H1 (cell line): ENCODE data around the gene TTLL7. TPM values are rescaled to one million over a fixed set of nuclear protein-coding genes. Genes with fewer than 3 reads are reported as not detected.

Experiments used
- CTCF ChIA-PET: fragments of 300-600 bp; sonication (Branson Sonifier 250); formaldehyde crosslinking; loops from one replicate; lab custom pipeline; 2021; ENCODE audit not compliant: partially characterized antibody; lab: Charles Lee
- POLR2A ChIA-PET: fragments of 300-600 bp; sonication (Branson Sonifier 250); formaldehyde crosslinking; loops from one replicate; lab custom pipeline; 2021; ENCODE audit warnings: inconsistent platforms; ENCODE audit not compliant: partially characterized antibody; lab: Charles Lee
- DNase-seq, 2 experiments: peaks; one replicate each; pipeline versions ENCODE4 v3.0.0 to v3.0.0-alpha.2; 2010 to 2022; ENCODE audit warnings: low spot score in 2 of 2, low read depth in 1 of 2, mixed read lengths in 1 of 2
- FAIRE-seq: peaks from 2 replicates; lab custom pipeline; 2011; peaks lifted over from hg19 to GRCh38; lab: Jason Lieb, UNC
- H2AFZ ChIP-seq: 2 replicates; pipeline ENCODE4 v1.8.1; 2012; ENCODE audit warnings: low read length, inconsistent platforms
- H2AK5ac ChIP-seq: 2 replicates; pipeline ENCODE4 v1.6.1; 2013; ENCODE audit warnings: low read depth, low read length
- H2BK120ac ChIP-seq: replicated peaks from 2 replicates; pipeline ENCODE3; 2013; ENCODE audit warnings: low read depth, low read length, inconsistent platforms
- H2BK12ac ChIP-seq: 2 replicates; pipeline ENCODE4 v1.6.1; 2013; ENCODE audit warnings: low read depth, low read length
- H2BK15ac ChIP-seq: 2 replicates; pipeline ENCODE4 v1.6.1; 2013; ENCODE audit warnings: low read length
- H2BK20ac ChIP-seq: 2 replicates; pipeline ENCODE4 v1.6.1; 2013; ENCODE audit warnings: low read length
- H2BK5ac ChIP-seq: 2 replicates; pipeline ENCODE4 v1.6.1; 2013; ENCODE audit warnings: low read depth, low read length
- H3K14ac ChIP-seq: 2 replicates; pipeline ENCODE4 v1.6.1; 2013; ENCODE audit warnings: inconsistent platforms; ENCODE audit not compliant: insufficient read length
- H3K18ac ChIP-seq: 2 replicates; pipeline ENCODE4 v1.6.1; 2013; ENCODE audit warnings: low read length; ENCODE audit errors: extremely low read depth
- H3K23ac ChIP-seq: 2 replicates; pipeline ENCODE4 v1.6.1; 2013; ENCODE audit warnings: inconsistent platforms; ENCODE audit not compliant: insufficient read length
- H3K23me2 ChIP-seq: 2 replicates; pipeline ENCODE4 v1.6.1; 2013; ENCODE audit warnings: low read depth, low read length
- H3K27ac ChIP-seq: 2 replicates; pipeline ENCODE4 v1.6.1; 2011; ENCODE audit warnings: low read depth, low read length, inconsistent platforms
- H3K27me3 ChIP-seq, 4 experiments: replicated peaks in 1 of 4; 1 replicate in 1 of 4; 2 replicates in 3 of 4; pipeline versions ENCODE4 v1.6.1 to v1.8.1; 2011 to 2013; ENCODE audit warnings: low read length in 3 of 4, mild to moderate bottlenecking in 3 of 4, inconsistent platforms in 2 of 4, mixed read lengths in 2 of 4, moderate library complexity in 1 of 4; ENCODE audit not compliant: control insufficient read depth in 3 of 4, insufficient read depth in 3 of 4; ENCODE audit errors: extremely low read depth in 1 of 4
- H3K36me3 ChIP-seq, 4 experiments: 2 replicates each; pipeline versions ENCODE4 v1.6.1 to v1.8.1; 2011 to 2013; ENCODE audit warnings: mild to moderate bottlenecking in 4 of 4, low read length in 3 of 4, moderate library complexity in 2 of 4, control low read depth in 1 of 4, inconsistent platforms in 1 of 4; ENCODE audit not compliant: insufficient read depth in 4 of 4, control insufficient read depth in 2 of 4
- H3K4ac ChIP-seq: replicated peaks from 2 replicates; pipeline ENCODE3; 2013; ENCODE audit warnings: low read length, low read depth, mixed read lengths, inconsistent platforms; ENCODE audit not compliant: insufficient read length
- H3K4me1 ChIP-seq, 4 experiments: replicated peaks in 1 of 4; 1 replicate in 1 of 4; 2 replicates in 3 of 4; pipeline versions ENCODE4 v1.6.1 to v1.8.1; 2011 to 2013; ENCODE audit warnings: low read length in 3 of 4, inconsistent platforms in 2 of 4, mixed read lengths in 1 of 4; ENCODE audit not compliant: insufficient read depth in 4 of 4, control insufficient read depth in 3 of 4
- H3K4me2 ChIP-seq, 2 experiments: 2 replicates each; pipeline versions ENCODE4 v1.6.1 to v1.8.1; 2011 to 2013; ENCODE audit warnings: low read depth in 2 of 2, low read length in 2 of 2, control low read depth in 1 of 2, inconsistent platforms in 1 of 2, mild to moderate bottlenecking in 1 of 2; ENCODE audit not compliant: insufficient read depth in 1 of 2
- H3K4me3 ChIP-seq, 4 experiments: fragments of 200-600, 300-600 bp in 1 of 4; sonication (generic), shearing (Covaris generic), sonication (Bioruptor Twin) in 1 of 4; 2 replicates each; pipeline versions ENCODE4 v1.5.1 to v1.8.1; 2011 to 2016; ENCODE audit warnings: low read length in 4 of 4, low read depth in 3 of 4, control low read depth in 2 of 4, inconsistent platforms in 2 of 4, mild to moderate bottlenecking in 2 of 4, mixed read lengths in 1 of 4, moderate library complexity in 1 of 4; ENCODE audit not compliant: insufficient read depth in 2 of 4; ENCODE audit errors: extremely low read depth in 1 of 4
- H3K56ac ChIP-seq: replicated peaks from 2 replicates; pipeline ENCODE3; 2013; ENCODE audit warnings: low read depth, mild to moderate bottlenecking, mixed read lengths, low read length, inconsistent platforms; ENCODE audit not compliant: insufficient read length
- H3K79me1 ChIP-seq: 2 replicates; pipeline ENCODE4 v1.6.1; 2013; ENCODE audit warnings: low read depth, low read length, control low read depth
- H3K79me2 ChIP-seq, 2 experiments: 2 replicates each; pipeline versions ENCODE4 v1.6.1 to v1.8.1; 2012 to 2013; ENCODE audit warnings: low read length in 2 of 2, mild to moderate bottlenecking in 2 of 2, inconsistent platforms in 1 of 2; ENCODE audit not compliant: insufficient read depth in 2 of 2, control insufficient read depth in 1 of 2
- H3K9ac ChIP-seq, 4 experiments: replicated peaks in 1 of 4; 1 replicate in 1 of 4; 2 replicates in 3 of 4; pipeline versions ENCODE4 v1.6.1 to v1.8.1; 2011 to 2013; ENCODE audit warnings: low read depth in 3 of 4, low read length in 3 of 4, control low read depth in 2 of 4, mild to moderate bottlenecking in 2 of 4, moderate library complexity in 2 of 4, inconsistent platforms in 1 of 4; ENCODE audit errors: extremely low read depth in 1 of 4
- H3K9me3 ChIP-seq, 2 experiments: 2 replicates each; pipeline versions ENCODE4 v1.6.1 to v1.8.1; 2012 to 2013; ENCODE audit warnings: mild to moderate bottlenecking in 2 of 2, moderate library complexity in 2 of 2, control low read depth in 1 of 2, inconsistent platforms in 1 of 2, low read depth in 1 of 2, low read length in 1 of 2, mixed read lengths in 1 of 2; ENCODE audit not compliant: insufficient read depth in 2 of 2
- H4K20me1 ChIP-seq, 2 experiments: replicated peaks in 1 of 2; 2 replicates each; pipeline versions ENCODE3 to v1.8.1; 2011 to 2013; ENCODE audit warnings: inconsistent platforms in 2 of 2, low read length in 2 of 2, mild to moderate bottlenecking in 1 of 2; ENCODE audit not compliant: insufficient read depth in 2 of 2, control insufficient read depth in 1 of 2
- H4K5ac ChIP-seq: 2 replicates; pipeline ENCODE4 v1.6.1; 2013; ENCODE audit warnings: low read length, low read depth, mixed read lengths, inconsistent platforms; ENCODE audit not compliant: insufficient read length
- H4K8ac ChIP-seq: 2 replicates; pipeline ENCODE4 v1.8.0; 2013; ENCODE audit warnings: mild to moderate bottlenecking, moderate library complexity, low read length, inconsistent platforms; ENCODE audit not compliant: insufficient read depth; ENCODE audit errors: extremely low read depth
- H4K91ac ChIP-seq: replicated peaks from 2 replicates; pipeline ENCODE3; 2013; ENCODE audit warnings: low read length, mixed read lengths, inconsistent platforms; ENCODE audit not compliant: insufficient read length
- BRCA1 ChIP-seq: IDR thresholded peaks from 2 replicates; pipeline ENCODE4 v1.6.1; 2012; ENCODE audit warnings: low read depth, low read length, improper control_type of control experiment
- CBX5 ChIP-seq: fragments of 300-800, 300-1000 bp; sonication (generic); IDR thresholded peaks from 2 replicates; pipeline ENCODE4 v1.7.1; 2016; ENCODE audit warnings: antibody characterized with exemption, low read length, low read depth
- FOSL1 ChIP-seq: IDR thresholded peaks from 2 replicates; pipeline ENCODE4 v1.6.1; 2011; ENCODE audit warnings: mild to moderate bottlenecking, low read depth, low read length, moderate library complexity; ENCODE audit not compliant: insufficient read depth
- JUN ChIP-seq: IDR thresholded peaks from 2 replicates; pipeline ENCODE4 v1.6.1; 2011; ENCODE audit warnings: low read depth, mild to moderate bottlenecking, improper control_type of control experiment, low read length
- MAFK ChIP-seq: IDR thresholded peaks from 2 replicates; pipeline ENCODE4 v1.6.1; 2012; ENCODE audit warnings: low read depth, mild to moderate bottlenecking, improper control_type of control experiment, low read length
- POU5F1 ChIP-seq: IDR thresholded peaks from 2 replicates; pipeline ENCODE4 v1.6.1; 2011; ENCODE audit warnings: low read depth, mild to moderate bottlenecking, low read length, moderate library complexity
- RAD21 ChIP-seq, 2 experiments: IDR thresholded peaks in 1 of 2; conservative IDR thresholded peaks in 1 of 2; 2 replicates each; pipeline ENCODE4 v1.6.1; 2011; ENCODE audit warnings: low read depth in 2 of 2, low read length in 2 of 2, improper control_type of control experiment in 1 of 2, inconsistent platforms in 1 of 2, mild to moderate bottlenecking in 1 of 2, moderate library complexity in 1 of 2
- WGBS, 2 experiments: shearing (Covaris generic) in 1 of 2; methylation state at CpG; one replicate each; pipeline versions ENCODE4 v1.1.6 to v1.1.7; 2013 to 2015; ENCODE audit warnings: low lambda C conversion rate in 2 of 2, mixed read lengths in 2 of 2, inconsistent platforms in 1 of 2, low coverage in 1 of 2, missing lambda C conversion rate in 1 of 2; ENCODE audit not compliant: insufficient replicate concordance in 2 of 2, insufficient coverage in 1 of 2, insufficient read length in 1 of 2; ENCODE audit errors: extremely low coverage in 1 of 2, missing lambda C conversion rate in 1 of 2; 5-methylcytosine and 5-hydroxymethylcytosine counted together
- polyA plus RNA-seq, 7 experiments: library from polyadenylated mRNA; depleted of rRNA in 3 of 7; stranded (reverse) in 5 of 7; unstranded in 2 of 7; fragments of >200 nt in 5 of 7; fragments of 200-250 nt in 2 of 7; gene quantifications; 1 replicate in 5 of 7; 2 replicates in 1 of 7; 4 replicates in 1 of 7; pipeline versions ENCODE4 v1.2.1 to v1.2.3, GENCODE V29; 2011 to 2013; ENCODE audit warnings: missing spikeins in 2 of 7, mixed read lengths in 2 of 7
- total RNA-seq: library from RNA; stranded (reverse); fragmentation: NEBNext Ultra II Directional; extraction: Animal tissue kit (Norgen Biotek cat#: 25700); gene quantifications from 2 replicates; pipeline ENCODE4 v1.2.1, GENCODE V29; 2021
- TF ChIP-seq, protein P1 (sequence below): IDR thresholded peaks from 2 replicates; pipeline ENCODE4 v1.6.1; 2012; ENCODE audit warnings: inconsistent platforms

Gene TTLL7
- total and polyA plus RNA-seq, 2 of the 8 experiments (the other 6 are each of a cell fraction or from before 2014, with no cell fraction given): 1.9 to 7.9 TPM

DNA sequence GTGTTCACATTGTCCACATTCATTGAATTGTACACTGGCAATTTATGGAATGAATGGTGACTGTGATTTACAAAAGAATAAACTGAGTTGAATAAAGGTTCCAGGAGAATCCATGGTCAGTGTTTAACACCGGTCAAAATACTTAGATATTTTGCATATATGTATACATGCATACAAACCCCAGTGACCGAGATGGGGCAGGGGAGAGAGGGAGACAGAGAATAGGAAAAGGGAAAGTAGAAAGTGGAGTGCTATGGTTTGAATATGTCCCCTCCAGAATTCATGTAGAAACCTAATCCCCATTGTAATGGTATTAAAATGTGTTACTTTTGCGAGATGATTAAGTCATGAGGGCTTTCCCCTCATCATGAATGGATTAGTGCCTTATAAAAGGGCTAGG is 154.4 kb downstream of the TTLL7 start:
- Histone ChIP-seq H3K9me3 (no peaks in the 10 kb centered on the region), H4K8ac (no peak overlapping the region), H3K56ac (no peak overlapping the region), H2BK120ac (no peak overlapping the region), H2BK12ac (no peak overlapping the region), H2BK5ac (no peak overlapping the region), H2BK20ac (no peak overlapping the region), H3K14ac (no peak overlapping the region), H4K5ac (no peak overlapping the region), H3K27ac (no peak overlapping the region), H3K9ac (no peak overlapping the region), H3K4me2 (no peak overlapping the region), H3K23me2 (no peaks in the 10 kb centered on the region), H2AK5ac (no peak overlapping the region), H2BK15ac (no peak overlapping the region), H3K79me2 (no peaks in the 10 kb centered on the region), H3K4me3 (no peak overlapping the region), H3K23ac (no peak overlapping the region), H3K27me3 (no peaks in the 10 kb centered on the region), H4K91ac (no peak overlapping the region), H3K4me1 (no peaks in the 10 kb centered on the region), H3K4ac (no peak overlapping the region), H3K36me3 (no peaks in the 10 kb centered on the region), H4K20me1 (no peaks in the 10 kb centered on the region), H3K18ac (no peak overlapping the region), H3K79me1 (no peaks in the 10 kb centered on the region), H2AFZ (no peak overlapping the region)
- ChIA-PET CTCF (no interaction called here), POLR2A (no interaction called here)
- TF ChIP-seq BRCA1 (no peak), JUN (no peak), CBX5 (no peak), MAFK (no peak), RAD21 (IDR thresholded peaks at IDR 0.05 in 1 of 2, conservative IDR thresholded peaks at IDR 0.05 in 1 of 2; ENCODE audit: low read depth in 2 of 2, low read length in 2 of 2) (no peak), POU5F1 (no peak), FOSL1 (no peak)
- TF ChIP-seq, protein P1, sequence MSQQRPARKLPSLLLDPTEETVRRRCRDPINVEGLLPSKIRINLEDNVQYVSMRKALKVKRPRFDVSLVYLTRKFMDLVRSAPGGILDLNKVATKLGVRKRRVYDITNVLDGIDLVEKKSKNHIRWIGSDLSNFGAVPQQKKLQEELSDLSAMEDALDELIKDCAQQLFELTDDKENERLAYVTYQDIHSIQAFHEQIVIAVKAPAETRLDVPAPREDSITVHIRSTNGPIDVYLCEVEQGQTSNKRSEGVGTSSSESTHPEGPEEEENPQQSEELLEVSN: no peak
- FAIRE-seq (no peak), DNase-seq (no peak)
- 91% methylated on average over 3 of the region's 3 CpGs; no CpG with 5 or more reads in 1 of the 2 experiments for WGBS, 2 experiments
